Endothelial cell of umbilical vein (primary cell): ENCODE results near the gene CORO2B. TPM values are rescaled to one million over a fixed set of nuclear protein-coding genes. Genes with fewer than 3 reads are reported as not detected.

Source experiments
- BruUV-seq: library from RNA; stranded (reverse); fragments of 400-500 nt; replicated peaks from 2 replicates; lab custom pipeline; 2021; lab: Mats Ljungman, UMichigan
- CTCF ChIA-PET: fragments of 300-600, 350-600 bp; sonication (Branson Sonifier 250); formaldehyde crosslinking; loops from one replicate; lab custom pipeline; 2021; ENCODE audit warnings: antibody characterized with exemption, inconsistent platforms; lab: Charles Lee
- POLR2A ChIA-PET: fragments of 300-600, 350-600 bp; sonication (Branson Sonifier 250); formaldehyde crosslinking; loops from one replicate; lab custom pipeline; 2021; ENCODE audit warnings: antibody characterized with exemption, inconsistent platforms; lab: Charles Lee
- DNase-seq: peaks from one replicate; pipeline ENCODE4 v3.0.0-alpha.2; 2011; ENCODE audit warnings: low read depth, low spot score
- FAIRE-seq: peaks from 2 replicates; lab custom pipeline; 2011; peaks lifted over from hg19 to GRCh38; lab: Jason Lieb, UNC
- H2AFZ ChIP-seq: 2 replicates; pipeline ENCODE4 v1.6.0; 2012; ENCODE audit warnings: low read depth, low read length, control low read depth, inconsistent platforms
- H3K27ac ChIP-seq: 2 replicates; pipeline ENCODE4 v1.5.1; 2011; ENCODE audit warnings: low read depth, mild to moderate bottlenecking, control low read depth, low read length, moderate library complexity; ENCODE audit not compliant: insufficient read depth
- H3K27me3 ChIP-seq, 2 experiments: 2 replicates each; pipeline versions ENCODE4 v1.6.0 to v1.6.1; 2011; ENCODE audit warnings: low read length in 2 of 2, mixed read lengths in 1 of 2; ENCODE audit not compliant: control insufficient read depth in 2 of 2, insufficient read depth in 2 of 2
- H3K36me3 ChIP-seq, 2 experiments: 2 replicates in 1 of 2; 3 replicates in 1 of 2; pipeline ENCODE4 v1.5.1; 2011; ENCODE audit warnings: low read length in 2 of 2, mild to moderate bottlenecking in 1 of 2, moderate library complexity in 1 of 2; ENCODE audit not compliant: control insufficient read depth in 2 of 2, insufficient read depth in 2 of 2; ENCODE audit errors: extremely low read depth in 1 of 2
- H3K4me1 ChIP-seq: 3 replicates; pipeline ENCODE4 v1.5.1; 2011; ENCODE audit warnings: mild to moderate bottlenecking, low read length; ENCODE audit not compliant: control insufficient read depth, insufficient read depth; ENCODE audit errors: extremely low read depth
- H3K4me2 ChIP-seq: 2 replicates; pipeline ENCODE4 v1.6.1; 2011; ENCODE audit warnings: low read length, control low read depth, mixed read lengths; ENCODE audit not compliant: insufficient read depth
- H3K4me3 ChIP-seq, 3 experiments: fragments of 200-600 bp in 1 of 3; sonication (generic), shearing (Covaris generic) in 1 of 3; replicated peaks in 1 of 3; 2 replicates each; pipeline ENCODE4 v1.5.1; 2011 to 2016; ENCODE audit warnings: control low read depth in 3 of 3, low read length in 3 of 3, mild to moderate bottlenecking in 2 of 3, inconsistent platforms in 1 of 3, low read depth in 1 of 3, moderate library complexity in 1 of 3; ENCODE audit not compliant: insufficient read depth in 1 of 3
- H3K79me2 ChIP-seq: 2 replicates; pipeline ENCODE4 v1.6.0; 2012; ENCODE audit warnings: low read length, inconsistent platforms; ENCODE audit not compliant: control insufficient read depth, insufficient read depth
- H3K9ac ChIP-seq: replicated peaks from 2 replicates; pipeline ENCODE3; 2011; ENCODE audit warnings: low read length, control low read depth; ENCODE audit not compliant: insufficient read depth; ENCODE audit errors: extremely low read depth
- H3K9me1 ChIP-seq: replicated peaks from 3 replicates; pipeline ENCODE4 v1.6.0; 2011; ENCODE audit warnings: mild to moderate bottlenecking, low read length; ENCODE audit not compliant: control insufficient read depth, insufficient read depth; ENCODE audit errors: extremely low read depth
- H3K9me3 ChIP-seq: replicated peaks from 2 replicates; pipeline ENCODE4 v1.5.1; 2012; ENCODE audit warnings: low read length, inconsistent platforms; ENCODE audit not compliant: control insufficient read depth, insufficient read depth
- H4K20me1 ChIP-seq: replicated peaks from 2 replicates; pipeline ENCODE3; 2011; ENCODE audit warnings: mild to moderate bottlenecking, low read length; ENCODE audit not compliant: control insufficient read depth, insufficient read depth; ENCODE audit errors: extremely low read depth
- EZH2 ChIP-seq: IDR thresholded peaks from 2 replicates; pipeline ENCODE4 v1.6.1; 2012; ENCODE audit warnings: borderline replicate concordance, low read depth, mild to moderate bottlenecking, moderate library complexity, low read length, inconsistent platforms; ENCODE audit not compliant: severe bottlenecking
- FOS ChIP-seq: IDR thresholded peaks from 2 replicates; pipeline ENCODE4 v1.6.1; 2011; ENCODE audit warnings: mild to moderate bottlenecking, low read length, moderate library complexity, borderline replicate concordance; ENCODE audit not compliant: insufficient read depth
- GATA2 ChIP-seq: IDR thresholded peaks from 2 replicates; pipeline ENCODE4 v1.7.0; 2011; ENCODE audit warnings: low read depth, mild to moderate bottlenecking, moderate library complexity, mixed read lengths, low read length; ENCODE audit not compliant: insufficient read length, insufficient read depth
- JUN ChIP-seq: IDR thresholded peaks from 2 replicates; pipeline ENCODE4 v1.6.1; 2011; ENCODE audit warnings: borderline replicate concordance, low read depth; ENCODE audit not compliant: insufficient read length, insufficient read depth
- MYC ChIP-seq: IDR thresholded peaks from one replicate; pipeline ENCODE4 v1.6.1; 2011; ENCODE audit warnings: mild to moderate bottlenecking, low read depth, low read length
- POLR2A ChIP-seq: IDR thresholded peaks from 2 replicates; pipeline ENCODE4 v1.6.1; 2012; ENCODE audit warnings: low read depth, mild to moderate bottlenecking, control low read depth, low read length
- POLR2AphosphoS5 ChIP-seq: IDR thresholded peaks from 2 replicates; pipeline ENCODE4 v1.6.1; 2012; ENCODE audit warnings: low read depth, mild to moderate bottlenecking, control low read depth, low read length, moderate library complexity; ENCODE audit not compliant: insufficient read depth
- dilution Hi-C: fragments of 300-500 bp; cut with MboI; formaldehyde crosslinking; loops from one replicate; pipeline ENCODE4 v1.15.0; 2019; ENCODE audit warnings: low sequenced_read_pairs; ENCODE audit not compliant: extremely low pct_ligation_motif_present
- intact Hi-C: fragments of 100-400 bp; cut with micrococcal nuclease; formaldehyde crosslinking; loops from one replicate; pipeline ENCODE4 v1.10.0; 2022
- polyA plus RNA-seq, 4 experiments: library from polyadenylated mRNA; depleted of rRNA in 3 of 4; stranded (reverse) in 3 of 4; unstranded in 1 of 4; fragments of >200 nt; gene quantifications; 2 replicates each; pipeline versions ENCODE4 v1.2.1 to v1.2.3, GENCODE V29; 2011 to 2012; ENCODE audit warnings: missing spikeins in 1 of 4
- total RNA-seq: library from RNA; stranded (reverse); gene quantifications from 2 replicates; pipeline ENCODE4 v1.2.3, GENCODE V29; 2021
- TF ChIP-seq, protein P1 (sequence below), 2 donors: IDR thresholded peaks; 1 replicate in 1 of 2; 2 replicates in 1 of 2; pipeline ENCODE4 v1.5.1; 2011; ENCODE audit warnings: low read length in 2 of 2, mild to moderate bottlenecking in 2 of 2, moderate library complexity in 2 of 2, control low read depth in 1 of 2, inconsistent platforms in 1 of 2, low read depth in 1 of 2; ENCODE audit not compliant: insufficient read depth in 1 of 2; ENCODE audit errors: extremely low read depth in 1 of 2
- TF ChIP-seq, protein P2 (sequence below): IDR thresholded peaks from 2 replicates; pipeline ENCODE4 v1.6.1; 2011; ENCODE audit not compliant: insufficient read depth, insufficient read length

Gene CORO2B
- total and polyA plus RNA-seq, 2 donors (not counting 3 experiments of a cell fraction or from before 2014, with no cell fraction given), result 2.4 to 3.7 TPM

DNA sequence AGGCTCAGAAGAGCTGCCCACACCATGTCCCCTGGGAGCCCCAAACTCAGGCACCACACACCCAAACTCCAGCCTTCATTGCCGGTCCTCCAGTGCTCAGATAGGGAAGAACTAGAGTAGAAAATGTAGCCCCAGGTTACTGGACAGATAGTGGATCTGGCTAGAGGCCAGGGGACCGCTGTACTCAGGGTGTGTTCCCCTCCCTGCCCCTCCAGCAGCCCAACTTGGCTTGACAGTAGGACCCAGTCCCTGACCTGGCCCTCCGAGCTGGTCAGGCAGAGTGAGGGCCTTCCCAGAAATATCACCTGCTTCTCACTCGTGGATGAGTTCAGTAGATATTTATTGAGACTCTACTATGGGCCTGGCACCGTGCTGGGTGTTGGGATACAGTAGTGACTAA lies 100.0 kb downstream of the CORO2B start:
- no peak overlapping the region for H3K9ac ChIP-seq
- no peaks in the 10 kb centered on the region for H3K36me3 ChIP-seq
- dilution Hi-C loops (no loop called here), intact Hi-C loops (no loop called here)
- POLR2A ChIA-PET, result no interaction called here
- no peaks in the 10 kb centered on the region for H3K79me2 ChIP-seq
- H3K4me2 ChIP-seq, result no peak overlapping the region
- H3K9me1 ChIP-seq, result no peaks in the 10 kb centered on the region
- no peak for TF ChIP-seq EZH2
- no peak for TF ChIP-seq POLR2A
- no peak for TF ChIP-seq POLR2AphosphoS5
- TF ChIP-seq, protein P1, sequence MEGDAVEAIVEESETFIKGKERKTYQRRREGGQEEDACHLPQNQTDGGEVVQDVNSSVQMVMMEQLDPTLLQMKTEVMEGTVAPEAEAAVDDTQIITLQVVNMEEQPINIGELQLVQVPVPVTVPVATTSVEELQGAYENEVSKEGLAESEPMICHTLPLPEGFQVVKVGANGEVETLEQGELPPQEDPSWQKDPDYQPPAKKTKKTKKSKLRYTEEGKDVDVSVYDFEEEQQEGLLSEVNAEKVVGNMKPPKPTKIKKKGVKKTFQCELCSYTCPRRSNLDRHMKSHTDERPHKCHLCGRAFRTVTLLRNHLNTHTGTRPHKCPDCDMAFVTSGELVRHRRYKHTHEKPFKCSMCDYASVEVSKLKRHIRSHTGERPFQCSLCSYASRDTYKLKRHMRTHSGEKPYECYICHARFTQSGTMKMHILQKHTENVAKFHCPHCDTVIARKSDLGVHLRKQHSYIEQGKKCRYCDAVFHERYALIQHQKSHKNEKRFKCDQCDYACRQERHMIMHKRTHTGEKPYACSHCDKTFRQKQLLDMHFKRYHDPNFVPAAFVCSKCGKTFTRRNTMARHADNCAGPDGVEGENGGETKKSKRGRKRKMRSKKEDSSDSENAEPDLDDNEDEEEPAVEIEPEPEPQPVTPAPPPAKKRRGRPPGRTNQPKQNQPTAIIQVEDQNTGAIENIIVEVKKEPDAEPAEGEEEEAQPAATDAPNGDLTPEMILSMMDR (IDR thresholded peaks at IDR 0.05; ENCODE audit: extremely low read depth in 1 of 2, insufficient read depth in 1 of 2, low read depth in 1 of 2, low read length in 2 of 2), result no peak
- no peak for TF ChIP-seq MYC
- TF ChIP-seq JUN, result no peak
- TF ChIP-seq, protein P2, sequence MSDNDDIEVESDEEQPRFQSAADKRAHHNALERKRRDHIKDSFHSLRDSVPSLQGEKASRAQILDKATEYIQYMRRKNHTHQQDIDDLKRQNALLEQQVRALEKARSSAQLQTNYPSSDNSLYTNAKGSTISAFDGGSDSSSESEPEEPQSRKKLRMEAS, result no peak
- TF ChIP-seq FOS, result no peak
- no peak for TF ChIP-seq GATA2
- CTCF ChIA-PET, result interaction anchor here (2.9 to 14.4 kb wide), 3 partner anchors 122 to 372 kb away, joined by 10 to 728 read pairs (median 100); no protein-coding TSS in a partner anchor
- H4K20me1 ChIP-seq, result no peaks in the 10 kb centered on the region
- no peak overlapping the region for H2AFZ ChIP-seq
- H3K27me3 ChIP-seq, result peaks cover 0 to 4% of the 10 kb centered on the region in 2 experiments
- DNase-seq, result no peak
- no peaks in the 10 kb centered on the region for H3K9me3 ChIP-seq
- FAIRE-seq, result no peak
- H3K27ac ChIP-seq, result no peak overlapping the region
- H3K4me1 ChIP-seq, result no peaks in the 10 kb centered on the region
- BruUV-seq, result no TSS peak
- H3K4me3 ChIP-seq, result no peak overlapping the region
